GM19023 (cell line): ENCODE measurements around the gene LRBA.
"Not testable (repeated sequence)": the region's sequence is repeated elsewhere in the genome, so short reads cannot be mapped to it uniquely, and the experiment has no call there.

Experiments
- ATAC-seq: cut with Tn5 transposase; IDR thresholded peaks from one replicate; pipeline ENCODE4 v1.9.1; 2021; ENCODE audit warnings: mild to moderate bottlenecking, moderate library complexity; ENCODE audit not compliant: unreplicated experiment

LRBA gene, protein sequence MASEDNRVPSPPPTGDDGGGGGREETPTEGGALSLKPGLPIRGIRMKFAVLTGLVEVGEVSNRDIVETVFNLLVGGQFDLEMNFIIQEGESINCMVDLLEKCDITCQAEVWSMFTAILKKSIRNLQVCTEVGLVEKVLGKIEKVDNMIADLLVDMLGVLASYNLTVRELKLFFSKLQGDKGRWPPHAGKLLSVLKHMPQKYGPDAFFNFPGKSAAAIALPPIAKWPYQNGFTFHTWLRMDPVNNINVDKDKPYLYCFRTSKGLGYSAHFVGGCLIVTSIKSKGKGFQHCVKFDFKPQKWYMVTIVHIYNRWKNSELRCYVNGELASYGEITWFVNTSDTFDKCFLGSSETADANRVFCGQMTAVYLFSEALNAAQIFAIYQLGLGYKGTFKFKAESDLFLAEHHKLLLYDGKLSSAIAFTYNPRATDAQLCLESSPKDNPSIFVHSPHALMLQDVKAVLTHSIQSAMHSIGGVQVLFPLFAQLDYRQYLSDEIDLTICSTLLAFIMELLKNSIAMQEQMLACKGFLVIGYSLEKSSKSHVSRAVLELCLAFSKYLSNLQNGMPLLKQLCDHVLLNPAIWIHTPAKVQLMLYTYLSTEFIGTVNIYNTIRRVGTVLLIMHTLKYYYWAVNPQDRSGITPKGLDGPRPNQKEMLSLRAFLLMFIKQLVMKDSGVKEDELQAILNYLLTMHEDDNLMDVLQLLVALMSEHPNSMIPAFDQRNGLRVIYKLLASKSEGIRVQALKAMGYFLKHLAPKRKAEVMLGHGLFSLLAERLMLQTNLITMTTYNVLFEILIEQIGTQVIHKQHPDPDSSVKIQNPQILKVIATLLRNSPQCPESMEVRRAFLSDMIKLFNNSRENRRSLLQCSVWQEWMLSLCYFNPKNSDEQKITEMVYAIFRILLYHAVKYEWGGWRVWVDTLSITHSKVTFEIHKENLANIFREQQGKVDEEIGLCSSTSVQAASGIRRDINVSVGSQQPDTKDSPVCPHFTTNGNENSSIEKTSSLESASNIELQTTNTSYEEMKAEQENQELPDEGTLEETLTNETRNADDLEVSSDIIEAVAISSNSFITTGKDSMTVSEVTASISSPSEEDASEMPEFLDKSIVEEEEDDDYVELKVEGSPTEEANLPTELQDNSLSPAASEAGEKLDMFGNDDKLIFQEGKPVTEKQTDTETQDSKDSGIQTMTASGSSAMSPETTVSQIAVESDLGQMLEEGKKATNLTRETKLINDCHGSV (N-terminal part only)

DNA sequence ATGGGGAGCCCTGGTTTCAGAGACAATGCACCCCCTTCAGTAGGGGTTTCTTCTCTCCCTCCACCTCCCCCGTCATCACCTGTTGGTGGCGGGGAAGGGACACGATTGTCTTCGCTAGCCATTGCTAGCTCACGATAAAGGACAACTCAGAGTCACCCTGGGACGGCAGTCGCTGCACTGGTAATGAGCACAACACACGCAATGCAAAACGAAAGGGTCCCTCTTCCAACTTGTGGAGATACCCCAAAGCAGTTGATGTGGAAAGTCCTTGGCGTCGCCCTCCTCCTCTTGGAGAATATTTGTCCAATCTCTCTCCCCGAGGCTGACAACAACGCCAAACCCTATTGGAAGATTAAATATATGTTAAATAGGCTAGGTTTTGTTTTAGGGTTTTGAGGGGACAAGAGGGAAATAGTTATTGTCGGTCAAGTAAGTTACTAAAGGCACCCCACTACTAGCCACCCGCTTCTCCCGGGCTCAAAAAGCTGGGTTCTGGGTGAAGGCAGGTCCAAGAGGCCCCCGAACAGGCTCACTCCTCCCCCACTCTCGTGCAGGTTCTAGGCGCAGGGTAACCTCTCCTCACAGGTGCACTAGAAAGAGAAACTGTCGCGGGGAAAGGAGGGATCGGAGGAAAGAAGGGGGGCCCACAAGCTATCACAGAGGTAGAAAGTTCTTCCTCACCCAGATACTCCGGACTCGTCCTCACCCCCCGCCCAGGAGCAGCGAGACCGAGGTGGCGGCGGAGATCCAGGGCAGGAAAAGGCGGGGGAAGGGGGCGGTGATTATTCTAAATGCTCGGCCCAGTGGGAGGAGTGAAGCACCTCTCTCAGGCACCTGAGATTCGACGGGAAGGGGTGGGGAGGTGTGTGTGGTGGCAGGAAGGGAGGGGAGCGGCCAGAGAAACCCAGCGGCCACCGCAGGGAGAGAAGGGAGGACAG, at the start of gene LRBA:
Gene LRBA, minus strand, starts transcription at position 764 of the 938 bp plus-strand sequence. Its CDS starts 642 bp downstream, at position 122.
- peak; percentile 73 for ATAC-seq

DNA sequence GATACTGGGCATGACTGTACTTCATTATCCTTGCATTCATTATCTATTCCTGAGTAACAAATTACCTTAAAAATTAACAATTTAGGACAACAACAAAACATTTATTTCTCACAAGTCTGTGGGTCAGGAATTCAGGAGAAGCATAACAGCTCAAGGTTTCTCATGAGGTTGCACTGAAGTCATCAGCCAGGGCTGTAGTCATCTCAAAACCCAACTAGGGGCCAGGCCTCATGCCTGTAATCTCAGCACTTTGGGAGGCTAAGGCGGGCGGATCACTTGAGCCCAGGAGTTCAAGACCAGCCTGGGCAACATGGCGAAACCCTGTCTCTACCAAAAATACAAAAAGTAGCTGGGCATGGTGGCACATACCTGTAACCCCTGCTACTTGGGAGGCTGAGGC, 48.1 kb upstream of the LRBA start:
- ATAC-seq, result not testable (repeated sequence)

DNA sequence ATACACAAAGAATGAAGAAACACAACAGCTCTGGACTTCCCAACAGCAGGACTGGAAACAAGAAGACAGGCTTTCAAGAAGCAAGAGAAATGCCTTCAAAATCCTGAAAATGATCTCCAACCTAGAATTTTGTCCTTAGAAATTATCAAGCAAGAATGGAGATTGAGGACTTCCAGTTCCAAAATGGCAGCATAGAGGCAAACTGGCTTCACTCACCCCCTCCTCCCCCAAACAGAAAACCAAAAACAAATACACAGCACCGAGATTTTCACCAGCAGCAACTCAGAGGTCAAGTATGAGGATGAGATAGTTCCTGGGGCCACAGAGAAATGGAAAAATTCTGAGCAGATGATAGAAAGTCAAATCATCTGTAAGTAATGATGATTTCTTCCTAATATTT, 40.5 kb upstream of the LRBA start:
- no peak for ATAC-seq

DNA sequence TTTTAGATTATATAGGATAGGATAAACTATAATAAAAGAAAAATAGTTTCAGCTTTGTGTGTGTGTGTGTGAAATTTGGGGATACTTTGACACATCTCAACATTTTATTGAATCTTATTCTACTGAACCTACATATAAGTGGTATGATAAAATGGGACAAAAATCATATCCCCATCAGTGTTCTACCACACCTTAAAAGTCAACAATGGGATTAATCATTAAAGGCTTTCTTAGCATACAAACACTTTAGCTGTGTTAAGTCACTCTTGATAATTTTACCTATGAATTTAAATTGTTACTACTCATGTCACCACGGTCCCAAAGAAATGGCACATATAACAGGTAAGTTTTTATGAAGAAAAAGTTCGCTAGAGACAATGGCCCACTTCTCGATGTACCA, 37.7 kb upstream of the LRBA start:
- no peak for ATAC-seq

DNA sequence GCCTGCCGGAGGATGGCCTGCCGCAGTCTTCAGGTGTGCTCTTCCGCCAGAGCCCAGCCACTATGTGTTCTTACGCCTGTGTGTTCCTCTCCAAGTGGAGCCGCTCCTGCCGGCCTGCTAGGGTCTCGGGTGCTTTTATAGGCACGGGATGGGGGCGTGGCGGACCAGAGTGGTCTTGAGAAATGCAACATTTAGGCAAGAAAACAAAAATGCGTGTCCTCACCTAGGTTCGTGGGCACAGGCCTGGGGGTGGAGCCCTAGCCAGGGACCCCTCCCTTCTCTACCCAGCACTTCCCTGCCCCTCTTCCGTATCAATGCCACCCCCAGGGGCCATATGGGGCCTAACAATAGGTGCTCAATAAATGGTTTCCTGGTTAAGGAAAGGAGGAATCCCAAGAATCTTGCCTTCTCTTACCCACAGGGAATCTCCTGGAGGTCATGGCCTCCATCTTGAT, 34.4 kb upstream of the LRBA start:
- ATAC-seq, result no peak

DNA sequence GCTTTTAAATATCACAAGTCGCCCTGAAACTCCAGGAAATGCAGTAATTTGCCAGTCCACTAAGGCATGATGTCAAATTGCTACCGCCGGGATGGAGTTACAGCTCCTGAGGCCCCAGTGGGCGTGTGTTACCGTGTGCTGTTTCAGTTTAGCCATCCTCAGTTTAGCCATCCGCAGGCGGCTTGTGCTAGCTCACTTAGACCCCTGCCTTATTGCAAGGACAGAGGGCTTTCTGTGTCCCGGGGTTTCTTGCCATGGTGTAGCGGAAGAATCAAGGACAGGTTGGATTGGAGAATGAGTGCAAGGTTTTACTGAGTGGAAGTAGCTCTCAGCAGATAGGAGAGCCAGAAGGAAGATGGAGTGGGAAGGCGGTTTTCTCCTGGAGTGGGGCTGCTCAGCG, 33.8 kb upstream of the LRBA start:
- no peak for ATAC-seq

DNA sequence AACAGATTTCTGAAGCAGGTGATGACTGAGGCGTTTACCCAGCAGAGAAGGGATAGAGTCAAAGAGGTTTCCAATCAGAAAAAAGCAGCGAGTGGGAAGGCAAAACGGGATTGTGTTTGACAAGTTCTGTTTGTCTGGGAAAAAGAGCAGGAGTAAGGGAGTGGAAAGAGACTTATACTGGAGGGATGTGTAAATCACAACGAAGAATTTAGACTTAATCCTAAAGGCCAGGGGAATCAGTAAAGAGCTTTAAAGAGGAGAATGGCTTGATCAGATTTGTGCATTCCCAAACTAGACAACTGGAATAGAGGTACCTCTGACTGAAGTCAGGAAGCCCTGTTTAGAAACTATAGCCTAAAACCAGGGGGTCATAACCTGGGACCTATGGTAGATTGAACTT, 31.5 kb upstream of the LRBA start:
- no peak for ATAC-seq

DNA sequence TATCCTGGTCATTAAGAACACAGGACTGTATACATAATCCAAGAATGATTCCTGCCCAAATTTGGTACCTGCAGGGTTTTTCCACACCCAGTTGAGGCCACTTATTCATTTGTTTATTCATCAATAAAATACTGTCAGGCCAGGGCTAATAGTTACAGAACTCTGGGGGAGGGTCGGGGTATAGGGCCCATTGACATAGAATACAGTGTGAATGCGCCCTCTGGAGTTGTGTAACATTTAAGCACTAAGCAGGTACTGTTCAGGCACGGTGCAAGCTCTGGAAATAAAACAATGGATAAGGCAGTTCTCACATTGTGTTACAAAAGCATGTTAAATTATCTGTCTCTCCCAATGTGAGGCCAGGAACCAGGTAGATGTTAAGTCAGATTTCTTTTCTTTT, 30.8 kb upstream of the LRBA start:
- no peak for ATAC-seq

DNA sequence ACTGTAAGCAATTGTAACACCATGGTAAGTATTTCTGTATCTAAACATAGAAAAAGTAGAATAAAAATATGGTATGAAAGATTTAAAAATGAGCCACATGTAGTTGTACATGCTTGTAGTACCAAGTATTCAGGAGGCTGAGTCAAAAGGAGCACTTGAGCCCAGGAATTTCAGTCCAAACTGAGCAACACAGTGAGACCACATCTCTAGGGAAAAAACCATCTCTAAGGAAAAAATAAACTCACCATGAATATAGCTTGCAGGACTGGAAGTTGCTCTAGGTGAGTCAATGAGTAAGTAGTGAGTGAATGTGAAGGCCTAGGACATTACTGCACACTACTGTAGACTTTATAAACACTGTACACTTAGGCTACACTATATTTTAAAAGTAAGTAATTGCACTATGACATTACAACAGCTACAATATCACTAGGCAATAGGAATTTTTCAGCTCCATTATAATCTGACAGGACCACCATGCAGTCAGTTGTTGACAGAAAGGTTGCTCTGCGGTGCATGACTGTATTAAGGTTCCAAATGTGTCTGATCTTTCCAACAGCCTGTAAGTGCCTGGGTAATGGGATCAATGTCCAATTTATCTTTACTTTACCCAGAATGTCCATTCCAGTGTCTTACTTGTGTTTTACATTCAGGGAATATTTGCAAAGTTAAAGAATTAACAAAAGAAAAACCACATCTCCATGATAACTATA, 28.9 kb upstream of the LRBA start:
- no peak for ATAC-seq

DNA sequence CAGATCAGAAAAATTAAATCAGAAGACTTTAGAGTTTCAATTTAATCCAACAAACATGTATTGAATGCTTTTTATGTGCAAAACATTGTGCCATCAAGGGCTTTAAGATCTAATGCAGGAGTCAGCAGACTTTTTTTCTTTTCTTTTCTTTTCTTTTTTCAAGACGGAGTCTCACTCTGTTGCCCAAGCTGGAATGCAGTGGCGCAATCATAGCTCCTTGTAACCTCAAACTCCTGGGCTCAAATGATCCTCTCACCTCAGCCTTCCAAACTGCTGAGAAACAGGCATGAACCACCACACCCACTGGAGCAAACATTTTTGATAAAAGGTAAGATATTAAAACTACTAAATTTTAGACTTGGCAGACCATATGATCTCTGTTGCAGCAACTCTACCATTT, 24.6 kb upstream of the LRBA start:
- no peak for ATAC-seq

DNA sequence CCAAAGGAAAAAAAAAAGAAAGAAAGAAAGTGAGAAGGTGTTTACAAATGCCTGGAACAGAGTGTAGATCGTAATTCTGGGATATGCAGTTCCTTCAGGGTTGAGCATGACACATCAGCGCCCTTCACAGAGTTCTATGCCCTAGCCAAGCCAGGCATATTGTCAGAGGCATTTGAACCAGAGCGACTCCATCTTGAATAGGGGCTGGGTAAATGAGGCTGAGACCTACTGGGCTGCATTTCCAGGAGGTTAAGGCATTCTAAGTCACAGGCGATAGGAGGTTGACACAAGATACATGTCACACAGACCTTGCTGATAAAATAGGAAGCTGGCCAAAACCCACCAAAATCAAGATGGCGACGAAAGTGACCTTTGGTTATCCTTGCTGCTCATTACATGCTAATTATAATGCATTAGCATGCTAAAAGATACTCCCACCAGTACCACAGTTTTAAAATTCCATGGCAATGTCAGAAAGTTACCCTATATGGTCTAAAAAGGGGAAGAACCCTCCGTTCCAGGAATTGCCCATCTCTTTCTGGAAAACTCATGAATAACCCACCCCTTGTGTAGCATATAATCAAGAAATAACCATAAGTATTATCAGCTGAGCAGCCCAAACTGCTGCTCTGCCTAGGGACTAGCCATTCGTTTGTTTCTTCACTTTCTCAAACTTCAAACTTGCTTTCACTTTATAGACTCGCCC, 23.5 kb upstream of the LRBA start:
- no peak for ATAC-seq

DNA sequence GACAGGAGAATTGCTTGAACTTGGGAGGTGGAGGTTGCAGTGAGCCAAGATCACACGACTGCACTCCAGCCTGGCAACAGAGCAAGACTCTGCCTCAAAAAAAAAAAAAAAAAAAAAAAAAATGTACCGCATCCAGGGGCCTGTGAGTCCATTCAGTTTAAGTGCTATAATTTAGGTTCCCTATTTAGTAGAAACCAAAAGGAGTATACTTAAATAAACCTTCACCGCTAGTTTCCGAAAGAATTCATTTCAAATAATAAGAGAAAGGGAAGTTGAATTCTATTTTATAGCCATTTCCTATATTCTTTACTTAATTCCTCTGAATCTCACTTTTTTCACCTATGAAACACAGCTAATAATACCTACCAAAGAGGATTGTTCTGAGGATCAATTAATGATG, 20.8 kb upstream of the LRBA start:
- no peak for ATAC-seq

DNA sequence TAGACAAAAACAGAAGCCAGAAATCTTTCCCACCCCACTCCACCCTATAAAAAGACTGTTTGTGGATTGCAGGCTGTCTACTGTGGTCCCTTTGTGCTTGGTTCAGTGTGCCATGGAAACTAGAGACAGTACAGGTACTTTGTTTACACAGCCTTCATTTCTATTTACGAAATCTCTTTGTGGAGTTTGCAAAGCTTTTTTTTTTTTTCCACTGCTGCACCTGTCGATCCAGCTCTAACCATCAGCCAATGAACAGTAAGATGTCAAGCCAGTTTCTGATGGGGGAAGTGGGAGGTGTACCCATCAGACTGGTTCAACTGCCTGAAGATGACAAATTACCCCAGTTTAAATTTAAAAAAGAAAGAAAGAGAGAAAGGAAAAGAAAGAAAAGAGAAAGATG, 20.2 kb upstream of the LRBA start:
- no peak for ATAC-seq

DNA sequence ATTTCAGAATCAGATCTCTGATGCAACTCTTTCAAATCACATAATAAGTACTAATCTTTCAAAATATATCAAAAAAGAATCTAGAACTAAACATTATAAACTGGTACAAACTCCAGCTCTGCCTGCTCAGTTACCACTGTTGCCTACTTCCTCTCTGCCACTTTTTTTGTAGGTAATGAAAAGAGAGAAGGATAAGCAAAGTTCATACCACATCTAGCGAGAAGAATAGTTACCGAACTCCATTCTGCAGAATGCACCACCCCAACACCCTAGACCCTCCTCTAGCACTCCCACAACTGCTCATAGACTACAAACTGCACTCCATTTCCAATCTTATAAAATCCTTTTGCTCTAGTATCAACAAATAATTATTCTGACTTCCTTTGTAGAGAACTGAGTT, 19.7 kb upstream of the LRBA start:
- no peak for ATAC-seq

DNA sequence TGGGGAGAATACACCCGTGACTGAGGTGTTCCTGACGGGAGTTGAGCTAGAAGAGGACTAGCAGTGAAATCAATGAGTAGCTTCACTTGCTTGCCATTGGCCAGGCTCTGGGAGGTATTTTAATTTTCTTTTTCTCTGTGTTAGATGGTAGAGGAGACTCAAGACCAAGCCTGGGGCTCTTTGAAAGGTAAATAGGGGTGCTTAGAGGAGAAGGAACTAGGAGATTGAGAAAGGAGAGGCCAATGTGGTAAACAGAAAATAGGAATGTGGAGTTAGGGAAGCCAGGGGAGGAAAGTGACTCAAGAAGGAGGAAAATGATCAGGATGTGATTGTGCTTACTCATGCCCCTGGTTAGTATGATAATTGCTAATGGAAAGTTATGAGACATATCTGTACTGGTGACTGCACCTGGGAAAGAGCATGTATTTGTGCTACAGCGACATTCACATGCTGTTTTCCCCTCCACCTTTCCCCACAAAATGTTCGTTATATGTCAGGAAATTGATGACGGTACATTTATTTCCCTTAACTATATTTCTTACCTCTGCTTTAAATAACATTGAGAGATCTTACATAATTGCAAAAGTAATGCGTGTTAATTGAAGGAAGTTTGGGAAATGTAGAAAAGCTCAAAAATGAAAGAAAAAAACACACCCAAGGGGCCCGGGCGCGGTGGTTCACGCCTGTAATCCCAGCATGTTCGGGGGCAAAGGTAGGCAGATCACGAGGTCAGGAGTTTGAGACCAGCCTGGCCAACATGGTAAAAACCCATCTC, 16.9 kb upstream of the LRBA start:
- ATAC-seq, result no peak

DNA sequence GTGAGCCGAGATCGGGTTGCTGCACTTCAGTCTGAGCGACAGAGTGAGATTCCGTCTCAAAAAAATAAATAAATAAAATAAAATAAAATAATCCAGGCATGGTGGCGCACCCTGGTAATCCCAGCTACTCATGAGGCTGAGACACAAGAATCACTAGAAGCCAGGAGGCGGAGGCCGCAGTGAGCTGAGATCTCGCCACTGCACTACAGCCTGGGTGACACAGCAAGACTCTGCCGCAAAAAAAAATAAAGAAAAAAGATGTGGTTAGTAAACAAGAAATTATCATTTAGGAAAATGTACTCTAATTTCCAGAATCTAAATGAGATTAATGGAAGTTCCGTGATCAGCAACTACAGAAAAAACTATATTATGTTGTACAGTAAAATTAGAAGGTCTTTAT, 14.5 kb upstream of the LRBA start:
- no peak for ATAC-seq

DNA sequence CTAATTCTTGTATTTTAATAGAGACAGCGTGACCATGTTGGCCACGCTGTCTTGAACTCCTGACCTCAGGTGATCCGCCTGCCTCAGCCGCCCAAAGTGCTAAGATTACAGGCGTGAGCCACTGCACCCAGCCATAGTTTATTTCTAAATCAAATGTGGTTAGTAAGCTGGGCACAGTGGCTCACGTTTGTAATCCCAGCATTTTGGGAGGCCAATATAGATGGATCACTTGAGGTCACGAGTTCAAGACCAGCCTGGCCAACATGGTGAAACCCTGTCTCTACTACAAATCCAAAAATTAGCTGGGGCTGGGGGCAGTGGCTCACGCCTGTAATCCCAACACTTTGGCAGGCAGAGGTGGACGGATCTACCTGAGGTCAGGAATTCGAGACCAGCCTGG, 13.9 kb upstream of the LRBA start:
- ATAC-seq, result not testable (repeated sequence)

DNA sequence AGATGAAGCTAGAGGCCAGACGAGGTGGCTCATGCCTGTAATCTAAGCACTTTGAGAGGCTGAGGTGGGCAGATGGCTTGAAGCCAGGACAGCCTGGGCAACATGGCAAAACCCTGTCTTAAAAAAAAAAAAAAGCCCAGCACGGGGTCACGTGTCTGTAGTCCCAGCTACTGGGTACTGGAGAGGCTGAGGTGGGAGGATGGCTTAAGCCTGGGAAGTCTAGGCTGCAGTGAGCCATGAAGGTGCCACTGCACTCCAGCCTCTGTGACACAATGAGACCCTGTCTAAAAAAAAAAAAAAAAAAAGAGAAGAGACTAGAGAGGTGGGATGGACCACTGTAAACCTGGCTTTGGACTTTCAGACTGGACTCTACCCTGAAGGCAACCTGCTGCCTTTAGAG, 10.7 kb upstream of the LRBA start:
- no peak for ATAC-seq
